GM19328 (cell line): ENCODE data around the gene KLF6.
A peak's percentile ranks its signal among the peaks of the same experiment; 100 is the strongest.

Source experiments
- ATAC-seq: cut with Tn5 transposase; IDR thresholded peaks from one replicate; pipeline ENCODE4 v1.9.1; 2021; ENCODE audit warnings: mild to moderate bottlenecking, moderate library complexity; ENCODE audit not compliant: unreplicated experiment

KLF6 gene

GRCh38 chr10:3775696-3776551 lies 9.1 kb downstream of the KLF6 start:
- ATAC-seq = no peak

- ATAC-seq = no peak
These were observed 10.0 kb downstream of the KLF6 start for GRCh38 chr10:3774814-3775695.

DNA sequence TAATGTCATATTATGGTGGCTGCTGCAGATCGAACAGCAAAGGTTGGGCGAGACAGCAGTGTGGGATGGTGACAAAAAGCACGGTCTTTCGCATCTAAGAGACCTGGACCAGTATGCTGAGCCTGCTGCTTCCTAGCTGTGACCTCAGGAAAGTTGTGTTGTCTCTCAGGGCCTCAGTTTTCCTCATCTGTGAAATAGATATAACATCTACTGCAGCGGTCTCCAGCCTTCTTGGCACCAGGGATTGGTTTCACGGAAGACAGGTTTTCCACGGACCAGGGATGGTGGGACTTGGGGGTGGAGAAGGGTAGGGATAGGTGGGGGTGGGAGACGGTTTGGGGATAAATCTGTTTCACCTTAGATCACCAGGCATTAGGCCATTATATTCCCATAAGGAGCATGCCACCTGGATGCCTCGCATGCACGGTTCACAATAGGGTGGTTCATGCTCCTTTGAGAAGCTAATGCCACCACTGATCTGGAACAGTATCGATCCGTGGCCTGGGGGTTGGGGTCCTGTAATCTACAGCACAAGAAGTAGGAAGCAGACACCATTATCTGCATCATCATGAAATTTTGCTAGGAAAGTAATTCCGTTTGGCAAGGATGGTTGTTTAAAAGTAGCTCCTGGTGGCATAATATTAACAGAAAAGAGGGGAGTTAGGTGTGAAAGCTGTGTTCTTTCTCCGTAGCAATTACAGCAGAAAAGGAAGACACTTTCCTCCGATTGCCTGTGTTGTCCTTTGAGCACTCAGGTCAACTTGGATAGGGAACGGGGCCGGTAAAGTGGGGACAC lies 10.8 kb downstream of the KLF6 start:
- no peak for ATAC-seq

GRCh38 chr10:3773460-3774017 lies 11.5 kb downstream of the KLF6 start:
- no peak for ATAC-seq

- ATAC-seq = no peak
These were observed 12.4 kb downstream of the KLF6 start for GRCh38 chr10:3772361-3773171.

DNA sequence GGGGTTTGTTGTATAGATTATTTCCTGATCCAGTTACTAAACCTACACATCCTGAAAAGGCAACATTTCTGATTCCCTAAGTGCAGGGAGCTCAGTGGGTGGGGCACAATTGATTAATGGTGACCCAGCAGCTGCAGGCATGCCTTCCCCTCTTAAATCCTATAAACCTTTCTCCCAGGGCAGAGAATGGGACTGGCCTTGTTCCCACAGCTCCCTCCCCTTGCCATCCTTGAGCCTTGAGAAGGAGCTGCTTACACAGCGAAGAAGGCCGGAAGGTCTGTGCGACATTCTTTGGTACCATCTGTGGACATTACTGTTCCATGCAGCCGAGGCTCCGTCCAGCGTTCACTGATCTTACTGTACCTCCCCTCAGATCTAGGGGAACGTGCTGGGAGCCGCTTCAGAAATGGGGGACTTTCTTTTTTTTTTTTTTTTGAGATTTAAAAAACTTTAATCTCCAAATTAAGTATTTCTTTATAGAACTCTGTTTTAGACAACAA lies 14.3 kb downstream of the KLF6 start:
- ATAC-seq = no peak

DNA sequence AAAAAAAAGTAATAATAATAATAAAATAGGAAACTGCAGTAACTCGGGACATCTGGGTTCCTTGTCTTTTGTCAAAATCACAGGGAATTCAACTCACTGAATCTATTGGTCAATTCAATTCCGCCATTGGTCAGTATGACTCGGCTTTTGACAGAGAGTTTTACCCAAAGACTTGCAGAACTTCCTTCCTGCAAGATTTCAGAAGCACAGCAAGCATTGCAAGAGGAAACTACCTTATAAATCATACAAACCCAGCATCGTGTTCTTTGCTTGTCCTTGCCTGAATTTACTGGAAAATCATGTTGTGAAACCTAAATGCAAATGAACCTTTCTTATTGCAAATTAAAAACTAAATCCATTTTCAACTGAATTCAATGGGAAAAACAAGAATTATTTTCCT lies 15.5 kb downstream of the KLF6 start:
- no peak for ATAC-seq

GRCh38 chr10:3766046-3766756 lies 18.8 kb downstream of the KLF6 start:
- ATAC-seq = no peak

- ATAC-seq = no peak
These were observed 19.9 kb downstream of the KLF6 start for GRCh38 chr10:3765146-3765545.

GRCh38 chr10:3764626-3765112 lies 20.3 kb downstream of the KLF6 start:
- no peak for ATAC-seq

DNA sequence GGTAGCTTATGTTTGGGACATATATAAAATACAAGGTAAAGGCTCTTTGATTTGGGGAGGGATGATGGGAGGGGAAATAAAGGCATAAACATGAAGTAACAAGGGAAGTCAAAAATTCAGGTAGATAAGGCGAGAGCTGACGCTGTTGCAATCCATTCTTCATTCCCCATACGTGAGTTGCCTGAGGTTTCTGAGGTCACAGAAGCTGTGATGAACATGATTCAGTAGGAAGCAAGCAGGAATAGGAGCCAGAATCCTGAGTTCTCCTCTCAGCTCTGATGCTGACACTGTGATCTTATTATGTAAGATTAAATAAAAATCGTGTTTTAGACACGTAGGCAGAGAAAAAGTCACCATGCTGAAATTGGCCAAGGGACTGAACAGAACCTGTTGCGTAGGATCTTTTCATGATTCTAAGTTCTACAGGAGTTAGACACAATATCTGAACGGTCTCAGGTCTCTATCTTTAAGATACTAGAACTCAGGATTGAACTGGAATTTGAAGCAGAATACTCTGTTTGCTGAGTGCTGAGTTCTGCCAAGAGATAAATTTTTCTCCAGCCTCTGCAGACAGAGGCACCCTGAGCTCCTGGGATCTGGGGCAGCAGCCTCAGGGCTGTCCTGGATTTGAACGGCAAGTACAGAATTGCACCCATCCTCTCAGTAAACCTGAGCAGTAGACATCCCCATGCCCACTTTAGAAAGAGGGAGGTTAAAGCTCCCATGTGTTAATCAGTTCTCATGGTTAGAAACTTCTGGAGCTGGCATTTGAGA lies 21.0 kb downstream of the KLF6 start:
- ATAC-seq = no peak

GRCh38 chr10:3763035-3763456 lies 22.0 kb downstream of the KLF6 start:
- no peak for ATAC-seq

DNA sequence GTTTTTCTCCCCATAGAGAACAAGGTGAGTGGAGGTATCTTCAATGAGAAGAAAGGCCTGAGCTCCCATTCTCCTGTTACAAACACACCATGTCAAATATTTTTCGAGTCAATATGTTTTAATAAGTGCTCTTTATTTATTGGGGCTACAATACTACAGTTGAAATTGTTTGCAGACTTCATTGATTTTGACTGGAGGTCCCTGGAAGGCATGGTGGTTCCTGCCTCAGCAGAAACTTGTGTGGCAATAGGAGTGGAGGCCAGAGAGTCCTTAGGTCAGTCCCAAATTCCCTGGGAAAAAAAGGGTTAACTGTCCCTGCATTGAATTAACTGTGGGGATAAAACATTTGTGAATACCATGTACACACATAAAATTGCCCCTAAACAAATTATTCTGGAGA lies 22.7 kb downstream of the KLF6 start:
- ATAC-seq = no peak

DNA sequence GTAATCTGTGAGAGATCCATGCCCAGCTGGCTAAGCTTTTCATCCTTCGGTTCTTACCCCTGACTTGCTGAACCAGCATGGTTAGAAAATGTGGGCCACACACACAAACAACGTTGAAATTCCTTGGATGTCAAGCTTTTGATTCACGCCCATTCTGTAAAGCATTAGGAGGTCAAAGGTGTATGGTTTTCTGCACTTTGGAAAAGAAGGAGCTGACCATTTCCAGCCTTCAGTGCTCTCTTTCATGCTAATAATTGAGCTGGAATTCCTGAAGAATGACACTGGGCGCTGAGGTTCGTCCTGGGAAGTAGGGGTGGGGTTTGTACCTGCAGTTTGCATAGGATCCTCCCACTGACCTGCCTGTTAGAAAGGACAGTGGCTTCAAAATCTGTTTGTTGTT lies 23.1 kb downstream of the KLF6 start:
- ATAC-seq = no peak

DNA sequence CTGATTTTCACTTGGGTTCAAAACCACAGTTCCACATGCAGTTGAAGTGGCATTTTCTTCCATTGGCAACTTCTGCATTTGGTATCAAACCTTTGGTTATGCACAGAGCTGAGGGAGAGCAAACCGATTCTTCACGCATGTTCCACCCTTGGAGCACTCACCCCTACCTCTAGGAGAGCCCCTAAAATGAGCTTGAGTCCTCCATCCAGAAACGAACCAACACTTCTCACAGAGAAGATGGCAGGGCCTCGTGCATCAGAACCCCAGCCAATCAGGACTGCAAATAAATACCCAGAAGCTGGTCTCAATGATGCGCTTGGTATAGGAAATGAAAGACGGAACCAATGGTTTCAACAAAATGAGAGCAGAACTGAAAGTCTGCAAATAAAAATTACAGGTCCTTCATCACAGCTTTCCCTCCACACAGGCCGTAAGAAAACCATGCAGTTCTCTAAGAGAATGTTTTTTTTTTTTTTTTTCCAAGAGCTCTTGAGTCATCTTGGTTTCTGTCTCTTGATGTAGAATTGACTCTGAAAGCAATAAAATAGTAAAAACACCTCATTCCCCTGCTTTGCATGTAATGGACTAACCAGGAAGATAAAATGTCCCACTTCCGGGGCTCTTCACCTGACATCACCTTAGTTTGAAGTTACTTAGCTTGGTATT lies 23.9 kb downstream of the KLF6 start:
- peak; percentile 51 for ATAC-seq

- ATAC-seq = no peak
These were observed 24.9 kb downstream of the KLF6 start for GRCh38 chr10:3760083-3760482.

DNA sequence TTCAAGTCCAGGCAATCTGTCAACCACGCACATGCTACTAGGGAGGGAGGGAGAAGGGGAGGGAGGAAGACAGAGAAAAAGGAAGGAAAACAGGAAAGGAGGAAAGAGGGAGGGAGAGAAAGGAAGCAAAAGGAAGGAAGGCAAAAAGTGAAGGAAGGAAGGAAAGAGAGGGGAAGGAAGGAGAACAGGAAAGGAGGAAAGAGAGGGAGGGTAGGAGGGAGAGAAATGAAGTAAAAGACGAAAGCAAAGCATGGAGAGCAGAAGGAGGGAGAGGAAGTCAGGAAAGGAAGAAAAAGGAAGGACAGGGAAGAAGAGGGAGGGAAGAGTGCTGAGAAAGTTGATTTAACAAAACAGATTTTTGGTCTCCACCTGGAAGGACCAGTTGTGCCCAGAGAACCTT lies 25.6 kb downstream of the KLF6 start:
- ATAC-seq = no peak

DNA sequence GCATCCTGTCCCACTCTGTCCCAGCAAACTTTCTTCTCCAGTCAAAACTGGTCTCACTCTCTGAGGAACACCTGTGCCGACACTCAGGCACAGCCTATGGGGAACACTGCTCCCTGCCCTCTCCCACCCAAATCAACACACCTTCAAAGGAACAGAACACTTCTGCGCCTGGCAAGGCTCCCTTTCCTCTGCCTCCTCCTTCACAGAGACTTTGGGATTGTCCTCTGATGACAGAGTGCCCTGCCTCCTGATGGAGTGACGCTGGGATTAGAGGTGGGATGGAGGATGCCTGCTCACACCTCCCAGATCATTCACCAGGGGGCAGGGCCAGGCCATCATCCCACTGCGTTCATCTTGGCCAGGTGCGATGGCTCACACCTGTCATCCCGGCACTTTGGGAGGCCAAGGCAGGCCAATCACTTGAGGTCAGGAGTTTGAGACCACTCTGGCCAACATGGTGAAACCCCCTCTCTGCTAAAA lies 26.5 kb downstream of the KLF6 start:
- ATAC-seq = no peak
